Measurements from ENCODE around the gene PGD.

- TF ChIP-seq TCF4 (CRISPR knock-in tag; IDR thresholded peaks at IDR 0.05; ENCODE audit: borderline replicate concordance): no peak
- TF ChIP-seq ZFP3 (CRISPR knock-in tag; IDR thresholded peaks at IDR 0.05): no peak
- no peak for TF ChIP-seq RARB (CRISPR knock-in tag; IDR thresholded peaks at IDR 0.05)
- TF ChIP-seq ISL1 (CRISPR knock-in tag; IDR thresholded peaks at IDR 0.05): no peak
These were observed 60.3 kb downstream of the PGD start for GRCh38 chr1:10459184-10459583.
